GM18517 (cell line): ENCODE measurements around the gene TP73.

Experiments
- ATAC-seq: cut with Tn5 transposase; IDR thresholded peaks from one replicate; pipeline ENCODE4 v1.9.1; 2021; ENCODE audit warnings: mild to moderate bottlenecking, moderate library complexity; ENCODE audit not compliant: unreplicated experiment

The TP73 gene

GRCh38 chr1:3651930-3652547 lies at the start of gene TP73:
Gene TP73 (plus strand): TSS chr1:3652516. CDS start chr1:3682366, 29,850 bp downstream.
- no peak for ATAC-seq

- ATAC-seq = no peak
Measured at GRCh38 chr1:3603156-3603555, 49.2 kb upstream of the TP73 start.

- no peak for ATAC-seq
Measured at GRCh38 chr1:3603571-3604467, 48.5 kb upstream of the TP73 start.

GRCh38 chr1:3604468-3604974 lies 47.8 kb upstream of the TP73 start:
- no peak for ATAC-seq

- no peak for ATAC-seq
Measured at GRCh38 chr1:3604997-3605823, 47.1 kb upstream of the TP73 start.

GRCh38 chr1:3606779-3607702 lies 45.3 kb upstream of the TP73 start:
- ATAC-seq = no peak

- no peak for ATAC-seq
Measured at GRCh38 chr1:3607703-3608065, 44.6 kb upstream of the TP73 start.

GRCh38 chr1:3608154-3608553 lies 44.2 kb upstream of the TP73 start:
- no peak for ATAC-seq

- ATAC-seq = no peak
Measured at GRCh38 chr1:3609016-3609768, 43.1 kb upstream of the TP73 start.

- no peak for ATAC-seq
Measured at GRCh38 chr1:3609769-3610526, 42.4 kb upstream of the TP73 start.

- ATAC-seq = no peak
Measured at GRCh38 chr1:3610527-3611169, 41.7 kb upstream of the TP73 start.

GRCh38 chr1:3611170-3612019 lies 40.9 kb upstream of the TP73 start, which contains the start of gene MEGF6:
Gene MEGF6 (minus strand): TSS chr1:3611508. CDS start chr1:3611268, 240 bp downstream.
- no peak for ATAC-seq

GRCh38 chr1:3612123-3612522 lies 40.2 kb upstream of the TP73 start:
- no peak for ATAC-seq

GRCh38 chr1:3614755-3615742 lies 37.3 kb upstream of the TP73 start:
- no peak for ATAC-seq

GRCh38 chr1:3616861-3617260 lies 35.5 kb upstream of the TP73 start:
- no peak for ATAC-seq

GRCh38 chr1:3617806-3618345 lies 34.4 kb upstream of the TP73 start:
- no peak for ATAC-seq
